Colonic mucosa (tissue), 4 donors: Measurements from ENCODE around the gene SLIT3. TPM values are rescaled to one million over a fixed set of nuclear protein-coding genes. Genes with fewer than 3 reads are reported as not detected.

Experiments used
- DNase-seq: peaks from one replicate; pipeline ENCODE4 v3.0.0-alpha.2; 2020
- H3K27ac ChIP-seq: fragments of 200-600 bp; one replicate; pipeline ENCODE4 v1.8.0; 2021
- H3K27me3 ChIP-seq: fragments of 200-600 bp; one replicate; pipeline ENCODE4 v1.8.0; 2021
- H3K36me3 ChIP-seq: fragments of 200-600 bp; one replicate; pipeline ENCODE4 v1.8.0; 2021
- H3K4me1 ChIP-seq: fragments of 200-600 bp; one replicate; pipeline ENCODE4 v1.8.0; 2021; ENCODE audit warnings: mild to moderate bottlenecking
- H3K4me3 ChIP-seq: fragments of 200-600 bp; one replicate; pipeline ENCODE4 v1.8.0; 2021
- H3K9ac ChIP-seq, 2 donors: one replicate each; pipeline ENCODE4 v1.7.0; 2013; ENCODE audit warnings: control low read depth in 2 of 2, low read depth in 2 of 2, low read length in 2 of 2
- H3K9me3 ChIP-seq: fragments of 200-600 bp; one replicate; pipeline ENCODE4 v1.8.0; 2021
- CTCF ChIP-seq: fragments of 200-600 bp; IDR thresholded peaks from one replicate; pipeline ENCODE4 v1.8.0; 2022; ENCODE audit warnings: antibody characterized with exemption, mild to moderate bottlenecking
- intact Hi-C: fragments of 100-400 bp; cut with DNase I; formaldehyde crosslinking; loops from one replicate; pipeline ENCODE4 v1.14.1; 2022
- total RNA-seq, 2 donors: library from RNA; stranded (reverse); fragmentation: NEBNext Ultra II Directional in 1 of 2; extraction: Animal tissue kit (Norgen Biotek cat#: 25700) in 1 of 2; gene quantifications; one replicate each; pipeline ENCODE4 v1.2.1, GENCODE V29; 2021
- donor health status: healthy.
- donor health status: DM: no; HTN: no; CAD: no.
- donor health status: DM: no; HTN: no; CAD: no.

SLIT3 gene
- total RNA-seq, 2 donors from 2014 or later = 3.4 to 7.6 TPM

DNA sequence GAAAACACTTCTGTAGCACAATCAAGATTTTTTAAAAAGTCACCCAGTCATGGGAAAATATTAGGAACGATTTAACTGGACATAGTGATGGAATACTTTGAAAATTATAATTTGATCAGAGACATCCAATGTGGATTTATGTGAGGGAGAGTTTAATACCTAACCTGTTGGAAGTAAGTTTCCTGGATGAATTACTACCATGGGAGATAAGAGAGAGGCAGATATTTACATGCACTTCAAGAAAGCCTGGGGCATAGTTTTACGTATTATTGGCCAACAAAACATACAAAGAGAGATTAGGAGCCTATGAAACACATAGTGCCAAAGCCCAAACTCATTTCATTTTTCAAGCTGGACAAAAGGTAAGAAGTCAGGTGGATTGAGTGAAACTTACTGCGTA lies 336.8 kb downstream of the SLIT3 start:
- Histone ChIP-seq H3K4me3 (no peak overlapping the region), H3K4me1 (no peaks in the 10 kb centered on the region), H3K9me3 (no peaks in the 10 kb centered on the region), H3K27ac (no peak overlapping the region), H3K27me3 (no peaks in the 10 kb centered on the region), H3K9ac (no peak overlapping the region), H3K36me3 (no peaks in the 10 kb centered on the region)
- intact Hi-C loops = no loop called here
- TF ChIP-seq CTCF = no peak
- DNase-seq = no peak

DNA sequence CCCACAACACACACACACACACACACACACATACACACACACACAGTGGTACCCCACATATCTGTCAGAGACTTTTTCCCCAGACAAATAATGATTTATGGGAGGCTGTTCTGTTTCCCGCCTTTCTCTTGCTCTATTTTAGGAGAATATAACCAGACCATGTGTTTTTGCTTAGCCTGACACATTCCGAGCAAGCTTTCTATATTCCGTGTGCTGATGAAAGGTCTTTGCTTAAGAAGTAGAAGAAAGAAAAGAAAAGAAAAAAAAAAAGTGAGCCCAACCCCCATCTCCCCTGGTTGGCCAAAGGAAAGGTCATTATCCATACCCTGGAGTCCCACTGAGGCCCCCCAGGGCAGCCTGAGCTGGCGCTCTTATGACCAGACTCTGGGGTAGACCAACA lies 338.6 kb downstream of the SLIT3 start:
- Histone ChIP-seq H3K4me3 (no peak overlapping the region), H3K9ac (no peak overlapping the region), H3K4me1 (no peaks in the 10 kb centered on the region), H3K27ac (no peak overlapping the region), H3K36me3 (no peaks in the 10 kb centered on the region), H3K27me3 (no peaks in the 10 kb centered on the region), H3K9me3 (no peaks in the 10 kb centered on the region)
- TF ChIP-seq CTCF = no peak
- DNase-seq = no peak
- intact Hi-C loops = no loop called here

GRCh38 chr5:168961681-168962080 lies 339.3 kb downstream of the SLIT3 start:
- Histone ChIP-seq H3K9ac (no peak overlapping the region), H3K4me3 (no peak overlapping the region), H3K36me3 (no peaks in the 10 kb centered on the region), H3K27ac (no peak overlapping the region), H3K4me1 (no peaks in the 10 kb centered on the region), H3K27me3 (no peaks in the 10 kb centered on the region), H3K9me3 (no peaks in the 10 kb centered on the region)
- intact Hi-C loops = no loop called here
- no peak for TF ChIP-seq CTCF
- no peak for DNase-seq

GRCh38 chr5:168960497-168960896 lies 340.4 kb downstream of the SLIT3 start:
- no peak for TF ChIP-seq CTCF
- Histone ChIP-seq H3K4me3 (no peak overlapping the region), H3K4me1 (no peaks in the 10 kb centered on the region), H3K27ac (no peak overlapping the region), H3K36me3 (no peaks in the 10 kb centered on the region), H3K9me3 (no peaks in the 10 kb centered on the region), H3K27me3 (no peaks in the 10 kb centered on the region), H3K9ac (no peak overlapping the region)
- DNase-seq = no peak
- intact Hi-C loops = no loop called here

- H3K4me1 ChIP-seq = no peaks in the 10 kb centered on the region
- H3K4me3 ChIP-seq = no peak overlapping the region
- no peak overlapping the region for H3K9ac ChIP-seq
- intact Hi-C loops = no loop called here
- no peak for DNase-seq
- H3K27ac ChIP-seq = no peak overlapping the region
- no peaks in the 10 kb centered on the region for H3K27me3 ChIP-seq
- no peak for TF ChIP-seq CTCF
- H3K9me3 ChIP-seq = no peaks in the 10 kb centered on the region
- no peaks in the 10 kb centered on the region for H3K36me3 ChIP-seq
Observed at GRCh38 chr5:168953351-168953750, 347.6 kb downstream of the SLIT3 start.

DNA sequence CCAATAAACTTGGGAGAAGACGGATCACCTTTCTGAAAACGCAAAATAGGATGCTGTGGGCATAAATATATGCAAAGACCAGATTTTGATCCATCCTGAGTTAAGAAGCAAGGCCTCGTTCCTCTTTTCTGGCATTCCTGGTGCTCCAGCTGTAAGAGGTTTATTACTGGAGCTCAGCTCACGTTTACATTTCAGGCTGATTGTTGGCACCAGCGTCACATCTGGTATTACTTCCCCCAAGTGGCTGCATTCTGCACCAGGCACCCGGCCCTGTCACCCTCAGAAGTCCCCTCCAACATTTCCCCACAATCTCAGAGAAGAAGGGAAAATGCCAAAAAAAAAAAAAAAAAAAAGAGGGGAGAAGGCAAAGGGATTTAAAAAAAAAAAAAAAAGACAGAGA lies 348.7 kb downstream of the SLIT3 start:
- no peaks in the 10 kb centered on the region for H3K4me1 ChIP-seq
- H3K27me3 ChIP-seq = no peaks in the 10 kb centered on the region
- DNase-seq = no peak
- H3K36me3 ChIP-seq = no peaks in the 10 kb centered on the region
- no peak overlapping the region for H3K27ac ChIP-seq
- intact Hi-C loops = no loop called here
- H3K9ac ChIP-seq = no peak overlapping the region
- no peak for TF ChIP-seq CTCF
- H3K4me3 ChIP-seq = no peak overlapping the region
- no peaks in the 10 kb centered on the region for H3K9me3 ChIP-seq
